Measurements from ENCODE around the gene HES7. TPM values are rescaled to one million over a fixed set of nuclear protein-coding genes. Genes with fewer than 3 reads are reported as not detected.
A peak's percentile ranks its signal among the peaks of the same experiment; 100 is the strongest.

Gene HES7
- total RNA-seq, 2 donors from 2014 or later, result not detected

DNA sequence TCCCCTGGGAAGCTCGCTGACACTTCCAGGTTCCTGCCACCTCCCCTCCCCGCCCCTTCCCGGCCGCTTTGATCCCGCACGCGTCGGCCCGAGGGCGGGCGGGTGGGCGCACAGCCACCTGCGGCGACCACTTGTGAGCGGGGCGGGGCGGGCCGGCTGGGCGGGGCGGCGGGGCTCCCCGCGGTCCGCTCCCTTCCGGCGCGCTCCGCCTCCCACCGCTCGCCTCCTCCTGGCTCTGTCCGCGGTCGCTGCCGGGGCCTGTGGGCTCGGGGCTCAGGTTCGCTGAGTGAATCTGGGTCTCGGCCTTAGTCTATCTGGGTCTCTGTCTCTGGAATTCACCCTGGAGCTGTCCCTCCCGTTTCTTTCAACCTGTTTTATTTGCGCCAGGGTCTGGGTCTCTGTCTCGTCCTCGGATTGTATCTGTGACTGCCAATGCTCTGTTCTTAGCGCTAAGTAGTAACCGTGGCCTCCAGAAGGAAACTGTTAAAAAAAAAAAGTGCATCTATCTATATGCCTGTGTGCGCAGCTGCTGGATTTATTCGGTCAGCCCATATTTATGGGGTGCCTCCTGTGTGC lies 2.7 kb upstream of the HES7 start:
- peaks cover 44% of the 10 kb centered on the region for H3K4me1 Mint-ChIP-seq

DNA sequence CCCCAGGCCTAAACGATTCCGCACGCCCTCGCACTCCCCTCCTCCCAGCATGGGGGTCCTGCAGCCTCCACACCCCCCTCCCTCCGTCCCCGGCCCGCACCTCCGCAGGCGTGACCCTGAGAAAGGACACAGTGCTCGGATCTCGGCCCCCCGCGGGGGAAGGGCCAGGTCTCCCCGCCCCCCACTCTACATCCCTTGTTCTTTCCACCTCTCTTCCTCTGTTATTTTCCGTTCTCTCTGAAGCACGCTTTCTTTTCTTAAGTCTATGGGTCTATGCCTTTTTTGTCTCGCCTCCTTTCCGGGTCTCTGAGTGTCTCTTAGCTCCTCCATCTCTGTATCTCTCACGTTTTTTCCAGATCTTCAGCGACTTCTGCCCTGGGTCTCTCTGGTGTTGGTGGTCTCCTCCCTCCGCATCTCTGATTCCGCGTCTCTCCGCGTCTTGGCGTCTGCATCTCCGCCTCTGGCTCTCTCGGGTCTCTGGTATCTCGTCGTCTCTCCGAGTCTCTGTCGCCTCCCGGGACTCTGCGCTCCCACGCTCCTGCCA lies 2.1 kb upstream of the HES7 start:
- ATAC-seq, result peak; percentile 8
- Mint-ChIP-seq H3K36me3 (ENCODE audit: low read depth) (peaks cover 3% of the 10 kb centered on the region), H3K4me3 (peak overlapping the region; percentile 97), H3K4me1 (peaks cover 46% of the 10 kb centered on the region), H3K27me3 (peaks cover 29% of the 10 kb centered on the region), H3K27ac (peak overlapping the region; percentile 99)
- H3K9me3 ChIP-seq (ENCODE audit: control insufficient read depth, low read length, poor library complexity, severe bottlenecking), result no peaks in the 10 kb centered on the region
- DNase-seq, result no peak

More for the DNA sequence above, 2.7 kb upstream of the HES7 start:
- Mint-ChIP-seq H3K27ac (peak overlapping the region; percentile 99), H3K4me3 (peak overlapping the region; percentile 97), H3K36me3 (ENCODE audit: low read depth) (peaks cover 3% of the 10 kb centered on the region), H3K27me3 (peaks cover 27% of the 10 kb centered on the region)
- H3K9me3 ChIP-seq (ENCODE audit: control insufficient read depth, low read length, poor library complexity, severe bottlenecking), result no peaks in the 10 kb centered on the region
- DNase-seq (peak in 2 of 3 donors; percentile 41 to 47), ATAC-seq (peak; percentile 29)

DNA sequence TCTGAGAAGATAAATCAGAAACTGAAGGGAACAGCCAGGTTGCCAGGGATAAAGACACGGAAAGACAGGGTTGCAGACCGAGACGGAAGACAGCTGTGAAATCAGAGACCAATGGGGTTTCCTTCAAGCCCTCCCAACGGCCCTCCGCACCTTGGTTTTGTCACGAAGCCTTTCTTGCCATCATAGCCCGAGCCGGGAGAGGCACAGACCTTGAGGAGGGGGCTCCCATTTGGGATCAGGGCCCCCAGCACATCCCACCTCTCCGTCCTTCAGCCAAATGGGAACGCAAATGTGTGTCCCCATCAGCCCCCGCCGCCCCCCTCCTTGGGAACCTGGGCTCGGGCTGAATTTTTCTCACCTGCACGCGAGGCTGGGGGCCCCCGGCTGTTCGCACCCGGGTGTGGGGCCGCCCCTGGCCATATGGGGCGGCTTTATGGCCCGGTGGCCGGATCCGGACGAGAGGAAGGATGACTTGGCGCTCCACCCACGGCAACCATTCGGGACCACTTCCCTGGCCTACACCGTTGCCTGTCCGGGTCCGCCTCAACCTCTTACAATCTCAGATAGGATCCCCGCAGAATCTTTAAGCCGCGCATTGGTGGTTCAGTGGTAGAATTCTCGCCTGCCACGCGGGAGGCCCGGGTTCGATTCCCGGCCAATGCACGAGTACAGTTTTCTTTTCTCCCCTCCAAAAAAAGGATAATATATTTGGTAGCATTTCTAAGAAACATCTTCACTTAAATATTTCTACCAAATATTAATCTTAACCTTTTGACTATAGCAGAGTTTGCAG lies 1.4 kb upstream of the HES7 start:
- DNase-seq, result peak; percentile 57 to 88 (median 75)
- H3K4me1 Mint-ChIP-seq, result peaks cover 51% of the 10 kb centered on the region
- peak; percentile 56 for ATAC-seq
- peaks cover 35% of the 10 kb centered on the region for H3K27me3 Mint-ChIP-seq
- H3K4me3 Mint-ChIP-seq, result peak overlapping the region; percentile 97
- no peaks in the 10 kb centered on the region for H3K9me3 ChIP-seq (ENCODE audit: control insufficient read depth, low read length, poor library complexity, severe bottlenecking)
- peaks cover 3% of the 10 kb centered on the region for H3K36me3 Mint-ChIP-seq (ENCODE audit: low read depth)
- H3K27ac Mint-ChIP-seq, result peak overlapping the region; percentile 99

DNA sequence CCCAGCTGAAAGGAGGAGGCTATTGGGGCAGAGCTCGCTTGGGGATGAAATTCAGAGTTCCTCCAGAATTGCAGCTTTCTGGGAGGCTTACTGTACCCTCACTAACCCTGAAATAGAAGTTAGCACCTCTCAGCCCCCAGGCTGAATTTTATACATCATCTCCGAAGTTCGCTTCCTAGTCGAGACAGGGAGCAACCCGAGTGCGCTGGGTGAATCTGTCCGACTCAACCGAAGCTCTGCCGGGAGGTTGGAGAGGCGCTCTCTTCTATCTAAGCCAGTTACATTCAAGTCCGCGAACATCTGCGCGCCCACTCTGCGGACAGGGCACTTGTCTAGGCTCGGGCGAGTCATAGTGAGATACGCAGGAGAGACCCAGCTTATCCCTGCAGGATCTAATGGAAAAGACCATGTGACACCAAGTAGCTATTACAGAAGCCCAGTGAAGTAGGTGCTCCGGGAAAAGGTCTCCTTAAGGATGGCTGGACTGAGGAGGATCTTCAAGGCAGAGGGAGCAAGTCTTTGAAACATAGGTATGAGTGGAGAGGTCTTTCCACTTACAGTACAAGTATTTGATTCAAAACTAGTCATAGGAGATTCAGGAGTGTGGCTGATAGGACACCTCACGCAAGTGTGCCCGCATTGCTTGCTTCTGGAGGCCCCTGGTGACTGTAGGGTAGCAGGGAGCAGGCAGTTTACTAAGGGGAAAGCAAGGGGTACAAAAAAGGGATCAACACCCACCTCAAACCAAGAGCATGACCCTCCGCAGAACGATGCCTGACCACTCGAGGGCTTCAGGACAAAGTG lies 646 bp upstream of the HES7 start:
- Mint-ChIP-seq H3K27ac (peak overlapping the region; percentile 99), H3K4me1 (peaks cover 59% of the 10 kb centered on the region), H3K27me3 (peaks cover 42% of the 10 kb centered on the region), H3K4me3 (peak overlapping the region; percentile 97), H3K36me3 (ENCODE audit: low read depth) (peaks cover 3% of the 10 kb centered on the region)
- no peak for ATAC-seq
- no peaks in the 10 kb centered on the region for H3K9me3 ChIP-seq (ENCODE audit: control insufficient read depth, low read length, poor library complexity, severe bottlenecking)
- DNase-seq, result no peak

DNA sequence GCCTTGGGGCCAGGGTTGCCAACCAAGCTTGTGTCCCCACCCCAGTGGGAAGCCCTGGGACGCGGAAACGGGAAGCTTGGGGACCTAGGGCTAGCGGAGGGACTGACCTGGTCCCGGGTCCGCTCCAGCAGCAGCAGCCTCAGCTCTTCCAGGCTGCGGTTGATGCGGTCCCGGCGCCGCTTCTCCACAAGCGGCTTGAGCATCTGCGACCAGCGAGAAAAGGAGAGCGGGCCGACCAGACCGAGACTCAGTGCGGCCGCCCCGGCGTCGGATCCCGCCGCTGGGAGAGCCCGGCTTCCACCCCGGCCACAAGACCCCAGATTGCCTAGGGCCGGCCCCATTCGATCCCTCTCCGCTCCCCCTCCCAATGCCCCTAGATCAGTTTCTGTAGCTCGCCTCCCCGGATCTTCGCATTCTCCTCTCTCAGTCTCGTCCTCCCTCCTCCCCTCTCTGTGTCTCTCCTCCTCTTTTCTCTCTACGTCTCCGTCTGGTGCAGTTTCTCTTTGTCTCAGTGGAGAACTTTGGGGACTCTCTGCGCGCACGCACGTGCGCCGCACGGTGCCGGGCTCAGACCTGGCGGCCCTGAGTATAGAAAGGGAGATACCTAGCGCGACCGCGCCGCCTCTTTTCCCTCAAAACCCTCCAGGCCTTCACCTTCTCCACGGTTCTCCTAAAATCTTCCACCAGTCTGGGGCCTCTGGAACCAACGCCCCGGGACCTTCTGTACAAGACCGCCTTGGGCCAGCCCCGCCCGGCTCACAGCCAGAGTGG lies 797 bp downstream of the HES7 start:
- DNase-seq (no peak), ATAC-seq (peak; percentile 13)
- H3K36me3 Mint-ChIP-seq (ENCODE audit: low read depth), result peaks cover 5% of the 10 kb centered on the region
- H3K27ac Mint-ChIP-seq, result peak overlapping the region; percentile 76
- H3K9me3 ChIP-seq (ENCODE audit: control insufficient read depth, low read length, poor library complexity, severe bottlenecking), result no peaks in the 10 kb centered on the region
- peaks cover 51% of the 10 kb centered on the region for H3K27me3 Mint-ChIP-seq
- peak overlapping the region; percentile 97 for H3K4me3 Mint-ChIP-seq
- H3K4me1 Mint-ChIP-seq, result peaks cover 71% of the 10 kb centered on the region

DNA sequence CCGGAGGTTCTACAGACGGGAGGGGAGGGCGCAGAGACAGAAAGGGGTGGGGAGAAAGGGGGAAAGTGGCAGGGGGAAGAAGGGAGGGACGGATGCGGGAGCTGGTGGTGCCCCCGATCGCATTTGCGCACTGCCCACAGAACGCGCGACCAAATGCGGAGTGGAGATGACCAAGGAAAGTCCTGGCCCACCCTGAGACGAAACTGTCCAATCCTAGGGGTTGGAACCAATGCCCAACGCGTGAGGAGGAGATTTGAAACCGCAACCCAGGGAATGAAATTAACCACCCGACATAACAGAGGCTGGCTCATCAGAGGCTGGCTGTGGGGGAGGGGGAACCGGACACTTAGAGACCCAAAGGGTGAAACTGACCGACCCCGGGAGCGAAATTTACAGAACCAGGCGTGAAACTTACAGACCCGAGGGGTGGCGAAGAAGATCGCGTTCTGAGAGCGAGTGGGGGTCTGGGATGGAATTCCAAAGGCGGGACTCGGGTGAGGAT lies 1.4 kb downstream of the HES7 start:
- peaks cover 51% of the 10 kb centered on the region for H3K27me3 Mint-ChIP-seq
- peak overlapping the region; percentile 76 for H3K27ac Mint-ChIP-seq
- H3K4me1 Mint-ChIP-seq, result peaks cover 75% of the 10 kb centered on the region
- peak overlapping the region; percentile 97 for H3K4me3 Mint-ChIP-seq
- no peaks in the 10 kb centered on the region for H3K9me3 ChIP-seq (ENCODE audit: control insufficient read depth, low read length, poor library complexity, severe bottlenecking)
- ATAC-seq, result no peak
- DNase-seq, result no peak
- peaks cover 5% of the 10 kb centered on the region for H3K36me3 Mint-ChIP-seq (ENCODE audit: low read depth)

DNA sequence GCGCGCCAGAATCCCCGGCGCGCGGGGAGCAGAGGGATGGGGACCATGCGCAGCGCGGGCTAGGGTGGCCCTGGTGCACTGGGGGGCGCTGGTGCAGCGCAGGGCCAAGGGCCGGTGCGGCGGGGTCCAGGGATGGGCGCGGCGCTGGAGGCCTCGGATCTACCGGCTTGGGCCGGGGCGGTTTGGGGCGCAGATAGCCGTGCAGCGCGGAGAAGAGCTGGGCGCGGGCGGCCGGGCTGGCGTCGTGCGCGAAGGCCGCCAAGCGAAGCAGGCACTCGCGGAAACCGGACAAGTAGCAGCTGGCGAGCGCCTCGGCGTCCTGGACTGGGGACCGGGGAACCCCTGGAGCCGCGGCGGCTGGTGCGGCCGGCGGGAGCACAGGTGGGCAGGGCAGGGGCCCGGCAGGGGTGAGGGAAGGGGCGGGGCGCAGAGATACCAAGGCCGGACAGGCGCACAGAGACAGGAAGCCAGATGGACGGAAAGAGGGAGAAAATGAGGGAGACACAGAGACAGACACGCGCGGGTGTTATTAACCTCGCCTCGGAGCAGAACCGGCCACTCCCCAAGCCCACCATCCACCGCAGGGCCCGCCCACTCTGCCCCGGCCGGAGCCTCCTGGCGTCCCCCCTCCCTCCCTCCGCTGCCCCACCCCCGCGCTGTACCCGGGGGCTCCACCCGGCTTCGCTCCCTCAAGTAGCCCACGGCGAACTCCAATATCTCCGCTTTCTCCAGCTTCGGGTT lies 2.1 kb downstream of the HES7 start:
- H3K27me3 Mint-ChIP-seq, result peaks cover 51% of the 10 kb centered on the region
- peak overlapping the region; percentile 97 for H3K4me3 Mint-ChIP-seq
- peak overlapping the region; percentile 76 for H3K27ac Mint-ChIP-seq
- H3K9me3 ChIP-seq (ENCODE audit: control insufficient read depth, low read length, poor library complexity, severe bottlenecking), result no peaks in the 10 kb centered on the region
- ATAC-seq (no peak), DNase-seq (no peak)
- peaks cover 5% of the 10 kb centered on the region for H3K36me3 Mint-ChIP-seq (ENCODE audit: low read depth)
- peaks cover 71% of the 10 kb centered on the region for H3K4me1 Mint-ChIP-seq

DNA sequence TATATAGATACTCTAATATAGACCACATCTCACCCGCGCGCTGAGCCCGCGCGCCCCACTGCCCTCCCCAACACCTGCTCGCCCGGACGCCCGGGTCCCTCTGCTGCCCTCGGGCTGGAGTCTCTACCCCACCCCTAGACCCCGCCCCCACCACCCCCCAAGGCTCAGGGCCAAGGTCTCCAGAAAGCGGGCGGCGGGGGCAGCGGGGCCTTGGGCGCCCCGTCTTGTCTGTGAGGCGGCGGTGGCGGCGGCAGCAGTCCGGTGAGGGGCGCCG lies 2.6 kb downstream of the HES7 start:
- H3K9me3 ChIP-seq (ENCODE audit: control insufficient read depth, low read length, poor library complexity, severe bottlenecking), result no peaks in the 10 kb centered on the region
- DNase-seq, result no peak
- peaks cover 5% of the 10 kb centered on the region for H3K36me3 Mint-ChIP-seq (ENCODE audit: low read depth)
- no peak for ATAC-seq
- peak overlapping the region; percentile 97 for H3K4me3 Mint-ChIP-seq
- peak overlapping the region; percentile 99 for H3K27ac Mint-ChIP-seq
- H3K27me3 Mint-ChIP-seq, result peaks cover 56% of the 10 kb centered on the region
- H3K4me1 Mint-ChIP-seq, result peaks cover 68% of the 10 kb centered on the region

DNA sequence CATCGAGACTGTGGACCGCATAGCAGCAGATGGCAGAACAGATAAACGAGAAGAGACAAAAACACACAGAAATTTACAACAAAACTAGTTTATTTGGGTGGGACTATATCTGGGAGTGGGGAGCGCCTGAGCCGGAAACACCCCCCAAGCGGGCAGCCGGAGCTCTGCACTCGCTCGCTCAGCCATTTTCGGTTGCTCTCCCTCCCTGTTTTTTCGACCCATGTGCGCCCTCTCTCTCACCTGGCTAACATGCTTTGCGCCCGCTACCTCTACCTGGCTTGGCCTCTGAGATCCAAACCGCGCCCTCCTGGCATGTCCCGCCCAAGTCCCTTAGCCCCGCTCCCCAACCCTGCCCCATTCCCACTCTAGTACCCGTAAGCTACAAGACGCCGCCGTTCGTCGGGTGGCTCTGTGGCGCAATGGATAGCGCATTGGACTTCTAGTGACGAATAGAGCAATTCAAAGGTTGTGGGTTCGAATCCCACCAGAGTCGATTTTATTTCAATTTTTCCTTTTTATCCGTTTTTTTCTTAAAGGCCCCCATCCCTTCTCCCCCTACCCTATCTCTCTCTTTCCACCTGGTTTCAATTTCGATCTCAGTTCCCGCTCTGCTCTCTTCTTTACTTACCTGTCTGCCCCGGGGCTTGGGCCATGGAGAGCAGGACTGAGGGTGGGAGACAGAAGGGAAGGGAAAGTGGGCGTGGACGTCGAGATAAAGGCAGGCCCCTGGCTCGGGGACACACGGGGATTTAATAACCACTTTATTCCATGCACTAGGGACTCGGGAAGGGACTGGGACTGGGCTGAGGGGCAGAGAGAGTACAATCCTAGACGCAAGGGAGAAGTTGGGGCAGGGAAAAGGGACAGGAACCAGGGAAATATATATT lies 3.1 kb downstream of the HES7 start:
- H3K9me3 ChIP-seq (ENCODE audit: control insufficient read depth, low read length, poor library complexity, severe bottlenecking), result no peaks in the 10 kb centered on the region
- Mint-ChIP-seq H3K4me1 (peaks cover 63% of the 10 kb centered on the region), H3K4me3 (peak overlapping the region; percentile 97), H3K27me3 (peaks cover 61% of the 10 kb centered on the region), H3K27ac (peak overlapping the region; percentile 99), H3K36me3 (ENCODE audit: low read depth) (peaks cover 5% of the 10 kb centered on the region)
- ATAC-seq (peak; percentile 20), DNase-seq (peak in 2 of 3 donors; percentile 49 to 54)

DNA sequence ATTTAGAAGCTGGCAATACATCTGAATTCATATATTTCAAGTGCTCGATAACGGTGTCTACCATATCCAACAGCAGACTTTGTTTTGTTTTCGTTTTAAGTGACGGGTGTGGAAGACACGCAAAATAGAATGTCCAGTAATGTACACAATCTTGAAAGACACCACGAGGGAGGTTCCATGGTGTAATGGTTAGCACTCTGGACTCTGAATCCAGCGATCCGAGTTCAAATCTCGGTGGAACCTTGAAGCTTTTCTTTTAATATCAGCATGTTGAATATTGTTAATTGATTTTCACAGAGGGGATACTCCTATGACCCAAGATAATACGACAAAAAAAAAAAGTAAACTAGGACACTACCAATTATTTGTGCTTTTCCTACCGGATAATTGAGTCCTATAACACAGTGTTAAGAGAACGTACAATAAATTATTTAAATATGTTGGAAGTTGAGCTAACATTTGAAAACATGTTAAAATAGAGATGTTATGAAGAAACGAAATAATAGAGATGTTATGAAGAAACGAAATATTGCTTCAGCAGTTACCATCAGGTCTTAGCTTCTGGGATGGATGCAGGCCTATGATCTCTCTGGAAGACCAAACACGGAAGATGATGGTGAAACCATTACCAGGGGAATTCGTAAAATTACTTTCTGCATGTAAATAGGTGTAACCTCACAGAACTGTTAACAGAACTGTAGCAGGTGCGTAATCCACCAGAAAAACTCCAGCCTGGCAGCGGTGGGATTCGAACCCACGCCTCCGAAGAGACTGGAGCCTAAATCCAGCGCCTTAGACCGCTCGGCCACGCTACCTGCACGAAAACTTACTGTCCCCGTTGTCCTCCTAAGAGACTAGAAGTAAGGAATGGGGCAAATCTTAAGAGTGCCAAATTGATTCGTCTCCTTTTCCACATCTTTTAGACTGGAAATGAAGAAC lies 4.1 kb downstream of the HES7 start:
- Mint-ChIP-seq H3K4me3 (peak overlapping the region; percentile 97), H3K27ac (peak overlapping the region; percentile 99), H3K4me1 (peaks cover 58% of the 10 kb centered on the region), H3K27me3 (peaks cover 63% of the 10 kb centered on the region), H3K36me3 (ENCODE audit: low read depth) (peaks cover 2% of the 10 kb centered on the region)
- ATAC-seq, result peak; percentile 66
- no peaks in the 10 kb centered on the region for H3K9me3 ChIP-seq (ENCODE audit: control insufficient read depth, low read length, poor library complexity, severe bottlenecking)
- peak in 2 of 3 donors; percentile 60 to 73 for DNase-seq

All from T-helper 17 cell (primary cell).